ENCODE measurements around the gene SH3D19.

Gene SH3D19

DNA sequence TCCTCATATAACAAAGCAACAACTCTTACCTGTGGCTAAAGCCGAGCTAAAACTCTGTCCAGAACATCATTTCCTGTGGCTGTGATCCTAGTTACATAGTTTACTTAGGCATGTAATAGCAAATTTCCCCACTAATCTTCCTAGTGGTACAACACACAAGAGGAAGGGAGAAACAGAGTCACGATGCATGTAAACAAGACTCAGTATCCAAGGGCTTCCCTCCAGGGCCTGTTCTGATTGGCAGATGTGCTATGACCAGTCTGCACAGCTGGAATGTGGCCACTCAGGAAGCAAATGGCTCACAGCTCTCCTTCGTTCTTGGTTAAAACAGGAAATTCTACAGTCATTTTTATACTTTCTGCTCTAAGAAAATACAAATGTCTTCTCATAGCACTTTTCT lies 97.7 kb downstream of the SH3D19 start:
- DNase-seq, result no peak

DNA sequence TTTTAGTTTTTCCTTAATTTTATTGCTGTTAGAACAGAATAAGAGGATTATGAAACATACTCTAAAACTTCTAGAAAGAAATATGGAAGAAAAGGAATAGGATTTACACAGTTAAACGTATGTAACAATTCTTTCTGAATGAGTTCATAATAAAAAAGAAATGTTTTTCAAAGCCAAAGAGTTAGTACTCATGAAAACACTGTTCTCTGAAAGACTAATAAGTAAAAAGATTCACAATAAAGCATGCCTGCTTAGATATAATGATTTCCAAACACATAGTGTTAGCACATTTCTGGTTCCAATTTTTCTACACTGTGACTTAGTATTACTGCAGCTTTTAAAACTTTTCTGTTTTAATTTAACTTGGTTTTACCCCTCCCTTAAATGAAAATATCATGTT lies 98.2 kb downstream of the SH3D19 start:
- no peak for DNase-seq

DNA sequence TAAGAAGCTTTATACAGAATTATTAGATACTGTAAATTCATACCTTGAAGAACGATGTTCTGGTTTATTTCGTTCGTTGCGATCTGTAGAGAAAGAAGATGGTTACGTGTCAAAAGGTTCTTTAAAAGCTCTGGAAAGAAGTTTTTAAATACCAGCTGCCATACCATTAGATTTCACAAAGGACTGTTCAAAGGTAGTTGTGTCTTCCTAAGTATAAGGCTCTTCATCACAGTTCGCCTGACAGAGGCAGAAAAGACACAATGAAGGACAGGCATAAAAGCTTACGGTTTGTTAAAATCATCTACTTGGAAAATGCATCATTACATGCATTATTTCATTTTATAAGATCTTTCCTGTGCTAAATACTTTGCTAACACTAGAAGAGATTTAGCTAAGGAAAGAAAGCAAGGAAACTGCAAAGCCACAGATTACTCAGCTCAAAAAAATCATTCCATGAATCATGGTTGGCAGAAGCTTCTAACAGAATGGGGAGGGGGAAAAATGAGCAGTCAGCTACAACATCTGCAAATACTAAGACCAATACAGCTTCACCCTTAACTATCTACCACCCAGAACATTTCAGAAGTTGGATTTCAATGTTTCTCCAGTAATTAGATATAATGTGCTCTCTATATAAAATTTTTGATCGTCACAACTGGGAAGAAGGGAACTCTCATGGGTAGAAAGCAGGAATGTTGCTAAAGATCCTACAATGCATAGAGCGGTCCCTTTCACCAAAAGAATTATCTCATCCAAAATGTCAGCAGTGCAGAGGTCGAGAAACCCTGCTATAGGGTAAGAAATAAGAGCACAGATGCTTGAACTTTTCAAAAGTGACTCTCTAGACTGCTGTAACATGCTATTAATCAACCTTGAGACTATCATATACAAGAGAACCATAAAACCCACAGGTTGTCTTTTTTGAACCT lies 99.1 kb downstream of the SH3D19 start:
- no peak for DNase-seq

DNA sequence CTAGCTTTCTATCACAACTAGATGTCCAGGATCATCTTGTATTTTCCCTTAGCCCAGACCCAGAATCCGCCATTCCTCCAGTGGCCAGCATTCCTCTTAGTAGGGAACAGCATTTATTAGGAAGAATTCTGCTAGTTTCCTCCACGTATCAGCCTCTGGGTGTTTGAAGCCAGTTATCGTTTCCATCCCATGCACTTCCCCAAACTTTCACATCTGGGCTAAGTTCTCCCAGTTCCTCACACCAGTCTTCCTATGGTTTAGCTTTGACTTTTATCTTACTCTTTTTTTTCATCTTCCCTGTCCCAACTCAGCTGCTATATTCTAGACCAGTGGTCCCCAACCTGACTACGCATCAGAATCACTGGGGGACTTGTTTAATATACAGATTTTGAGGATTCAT lies 101.9 kb downstream of the SH3D19 start:
- DNase-seq, result no peak

DNA sequence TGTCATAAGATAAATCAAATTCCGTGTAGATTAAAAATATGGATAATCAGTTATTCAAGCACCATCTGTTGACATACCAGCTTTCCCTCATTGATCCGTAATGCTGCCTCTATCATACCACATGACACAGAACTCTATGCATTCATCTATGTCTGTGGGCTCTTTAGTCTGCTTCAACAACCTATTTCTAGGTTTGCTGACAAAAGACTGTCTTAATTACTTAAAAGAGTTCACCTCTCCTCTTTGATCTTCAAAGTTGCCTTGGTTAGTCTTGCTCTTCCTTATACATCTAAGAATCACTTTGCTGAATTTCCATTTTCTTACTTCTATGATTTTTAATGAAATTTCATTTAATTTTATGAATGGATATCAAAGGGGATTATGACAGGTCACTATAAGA lies 105.5 kb downstream of the SH3D19 start:
- no peak for DNase-seq

DNA sequence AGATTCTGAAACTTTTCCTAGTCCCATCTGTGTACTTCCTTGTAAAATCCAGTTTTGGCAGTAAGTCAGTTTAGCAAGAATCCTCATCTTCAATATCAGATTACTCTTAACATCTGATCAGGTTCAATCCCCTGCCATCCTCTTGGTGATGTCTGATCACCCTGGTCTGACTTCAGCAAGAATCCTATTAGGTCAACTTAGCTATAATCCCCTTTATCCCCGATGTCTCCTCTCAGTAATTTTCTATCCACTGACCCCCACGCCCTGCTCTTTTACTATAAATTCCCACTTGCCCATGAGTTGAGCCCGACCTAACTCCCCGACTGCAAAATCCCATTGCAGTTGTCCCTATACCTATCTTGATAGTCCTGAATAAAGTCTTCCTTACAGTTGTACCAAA lies 106.3 kb downstream of the SH3D19 start:
- no peak for DNase-seq

DNA sequence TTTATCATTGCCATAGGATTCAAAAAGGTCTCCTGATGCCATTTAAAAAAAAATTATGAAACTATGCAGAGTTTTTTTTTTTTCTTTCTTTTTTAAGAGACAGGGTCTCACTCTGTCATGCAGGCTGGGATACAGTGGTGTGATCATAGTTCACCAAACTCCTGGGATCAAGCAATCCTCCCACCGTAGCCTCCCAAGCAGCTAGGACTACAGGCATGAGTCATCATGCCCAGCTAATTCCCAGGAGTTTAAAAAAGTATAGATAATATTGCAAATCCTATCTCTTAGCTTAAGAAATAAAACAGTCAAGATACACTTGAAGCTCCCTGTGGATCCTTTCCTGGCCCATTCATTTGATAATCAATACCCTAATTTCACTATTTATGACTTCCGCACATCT lies 107.1 kb downstream of the SH3D19 start:
- DNase-seq, result no peak

DNA sequence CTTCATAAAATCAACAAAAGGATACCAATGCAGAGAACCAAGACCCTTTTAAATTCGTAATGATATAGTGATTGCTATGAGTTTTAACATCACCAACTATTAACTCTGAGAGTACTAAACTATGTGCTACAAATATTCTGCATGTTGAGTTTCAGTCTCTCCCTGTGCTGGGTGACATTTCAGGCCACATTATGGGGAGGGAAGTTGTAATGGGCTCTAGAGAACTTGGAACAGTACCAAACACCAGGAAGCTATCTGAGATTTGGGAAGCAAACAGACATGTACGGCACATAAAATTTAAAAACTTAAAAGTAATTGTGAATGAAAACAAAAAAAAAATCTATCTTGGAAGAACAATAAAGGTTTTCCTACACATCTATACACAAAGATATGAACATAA lies 108.1 kb downstream of the SH3D19 start:
- no peak for DNase-seq

DNA sequence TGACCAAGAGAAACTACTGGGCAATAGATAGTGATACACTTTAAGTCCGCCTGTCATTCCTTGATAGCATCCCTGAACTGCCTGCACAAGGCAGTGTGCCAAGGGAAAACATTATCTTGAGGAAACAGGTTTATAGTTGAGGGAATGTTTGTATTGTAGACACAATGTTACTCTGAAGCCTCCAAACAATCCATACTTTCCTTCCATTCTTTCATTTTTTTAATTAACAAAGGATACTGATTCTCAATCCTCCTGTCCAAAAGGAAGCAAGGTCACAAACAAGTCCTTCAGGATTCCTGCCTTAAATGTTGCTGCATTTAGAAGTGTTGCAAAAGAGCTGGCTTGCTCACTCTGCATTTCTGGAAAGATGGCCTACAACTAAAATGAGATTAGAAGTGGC lies 110.1 kb downstream of the SH3D19 start:
- no peak for DNase-seq

DNA sequence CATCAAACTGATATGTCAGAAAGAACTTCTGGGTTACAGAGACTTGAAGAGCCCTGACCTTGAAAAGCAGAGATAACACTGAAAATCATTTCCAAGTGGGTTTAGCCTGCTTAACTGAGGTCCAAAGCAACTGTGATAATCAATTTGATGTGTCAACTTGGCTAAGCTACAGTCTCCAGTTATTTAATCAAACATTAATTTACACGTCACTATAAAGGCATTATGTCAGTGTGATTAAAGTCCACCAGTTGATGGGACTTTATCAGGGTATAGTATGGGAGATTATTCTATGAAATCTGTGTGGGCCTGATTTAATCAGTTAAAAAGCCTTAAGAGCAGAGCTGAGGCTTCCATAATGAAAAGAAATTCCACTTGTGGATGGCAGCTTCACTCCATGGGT lies 117.5 kb downstream of the SH3D19 start:
- DNase-seq, result no peak

DNA sequence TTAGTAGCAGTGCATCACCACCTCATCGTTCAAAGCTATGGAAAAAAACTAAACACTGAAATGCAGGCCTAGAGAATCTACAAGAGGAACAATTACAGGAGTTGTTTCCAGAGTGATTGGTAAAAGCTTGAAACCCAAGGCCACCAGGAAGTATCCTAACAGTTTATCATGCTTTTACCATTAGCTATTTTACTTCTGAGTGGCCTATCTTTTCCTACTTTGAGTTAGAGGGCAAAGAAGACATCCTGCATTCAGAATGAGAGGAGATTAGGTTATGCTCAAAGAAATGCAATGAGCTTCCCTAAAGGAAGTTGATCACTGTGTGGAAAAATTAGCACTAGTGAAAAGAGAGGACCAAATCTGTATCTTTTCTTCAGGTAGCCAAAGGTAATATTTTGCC lies 118.2 kb downstream of the SH3D19 start:
- no peak for DNase-seq

DNA sequence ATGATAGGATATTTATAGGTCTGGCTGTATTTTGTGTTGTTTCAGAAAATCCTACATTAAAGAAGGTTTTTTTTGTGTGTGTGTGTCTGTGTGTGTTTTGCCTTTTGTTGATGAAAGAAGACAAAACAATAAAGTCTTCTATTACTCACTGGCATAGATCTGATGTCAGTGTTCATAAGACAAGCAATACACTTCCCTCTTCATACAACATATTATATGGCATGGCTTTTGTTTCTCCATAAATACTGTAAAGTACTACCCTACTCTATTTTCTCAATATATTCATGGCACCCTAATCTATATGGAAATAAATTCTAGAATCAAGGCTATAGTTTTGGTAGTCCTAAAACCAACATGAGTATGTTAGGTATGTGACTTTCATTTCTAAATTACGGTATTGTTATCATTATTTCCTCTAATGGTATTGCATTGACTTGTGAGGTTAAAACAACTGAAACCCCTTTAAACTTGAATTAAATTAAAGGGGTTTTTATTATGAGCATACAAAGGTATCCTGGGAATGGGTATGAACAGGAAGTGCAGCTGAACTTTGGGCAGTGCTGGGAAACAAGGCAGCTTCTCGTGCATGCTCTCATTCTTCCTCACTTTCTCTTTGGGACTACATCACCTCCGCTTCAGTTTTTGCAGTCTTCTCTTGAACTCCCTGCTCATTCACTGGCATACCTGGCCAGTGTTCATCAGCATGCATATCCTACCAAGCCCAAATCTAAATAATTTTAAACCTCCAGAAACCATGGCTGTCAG lies 119.0 kb downstream of the SH3D19 start:
- DNase-seq, result no peak

DNA sequence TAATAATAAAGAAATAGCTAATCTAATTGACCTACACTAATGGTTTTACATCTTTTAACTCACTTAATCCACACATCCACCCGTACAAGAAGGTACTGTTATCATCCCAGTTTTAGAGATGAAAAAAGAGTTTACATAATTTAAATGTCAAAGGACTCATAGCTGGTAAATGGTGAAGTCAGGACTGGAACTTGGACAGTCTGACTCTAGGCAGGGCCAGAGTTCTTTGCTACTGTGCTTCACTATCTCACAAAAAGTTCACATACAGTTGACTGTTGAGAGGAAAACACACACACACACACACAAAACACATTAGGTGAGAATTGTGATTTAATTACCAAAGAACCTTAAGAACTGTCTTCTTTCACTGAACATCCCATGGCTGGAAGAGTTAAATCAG lies 119.7 kb downstream of the SH3D19 start:
- no peak for DNase-seq

DNA sequence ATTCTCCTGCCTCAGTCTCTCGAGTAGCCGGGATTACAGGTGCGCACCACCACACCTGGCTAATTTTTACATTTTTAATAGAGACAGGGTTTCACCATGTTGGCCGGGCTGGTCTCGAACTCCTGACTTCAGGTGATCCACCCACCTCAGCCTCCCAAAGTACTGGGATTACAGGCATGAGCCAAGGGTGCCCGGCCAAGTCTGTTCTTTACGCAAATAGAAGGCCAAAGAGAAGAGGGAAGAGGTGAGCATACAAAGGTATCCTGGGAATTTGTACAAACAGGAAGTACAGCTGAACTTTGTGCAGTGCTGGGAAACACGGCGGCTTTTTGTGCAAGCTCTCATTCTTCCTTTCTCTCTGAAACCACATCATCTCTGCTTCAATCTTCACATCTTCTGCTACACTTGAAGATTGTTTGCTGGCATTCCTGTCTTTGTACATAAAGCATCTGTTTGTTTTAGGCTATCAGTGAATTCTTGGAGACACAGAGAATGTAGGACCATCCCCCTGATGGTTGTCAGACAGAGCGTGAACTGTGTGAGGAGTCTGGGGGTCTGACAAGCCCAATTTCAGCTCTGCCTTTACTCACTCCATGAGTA lies 120.4 kb downstream of the SH3D19 start:
- no peak for DNase-seq

DNA sequence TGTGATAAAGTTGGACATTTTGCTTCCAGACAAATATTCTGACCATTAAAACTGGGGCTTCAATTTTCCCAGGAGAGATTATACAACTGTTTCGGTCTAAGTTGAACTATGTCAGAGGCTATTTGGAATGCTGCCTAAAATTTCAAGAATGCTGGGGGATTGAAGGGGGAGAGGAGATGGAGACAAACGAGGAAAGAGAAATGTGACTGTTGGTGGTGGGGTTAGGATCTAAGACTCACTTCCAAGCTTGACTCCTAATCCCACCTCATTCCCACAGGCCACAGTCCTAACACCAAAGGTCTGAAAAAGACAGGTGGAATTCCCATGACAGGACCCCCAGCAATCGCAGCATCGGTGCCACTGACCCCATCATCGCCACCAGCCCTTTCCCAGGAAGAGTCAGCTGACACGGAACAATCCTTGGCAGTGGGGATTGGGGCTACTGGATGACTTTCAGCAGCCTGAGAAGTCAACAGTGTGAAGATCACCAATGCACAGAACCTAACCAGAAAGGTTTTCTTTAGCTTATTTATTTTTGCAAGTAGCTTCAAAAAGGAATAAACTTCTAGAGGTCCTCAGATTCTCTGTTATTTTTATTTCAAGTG lies 122.5 kb downstream of the SH3D19 start:
- DNase-seq, result no peak

DNA sequence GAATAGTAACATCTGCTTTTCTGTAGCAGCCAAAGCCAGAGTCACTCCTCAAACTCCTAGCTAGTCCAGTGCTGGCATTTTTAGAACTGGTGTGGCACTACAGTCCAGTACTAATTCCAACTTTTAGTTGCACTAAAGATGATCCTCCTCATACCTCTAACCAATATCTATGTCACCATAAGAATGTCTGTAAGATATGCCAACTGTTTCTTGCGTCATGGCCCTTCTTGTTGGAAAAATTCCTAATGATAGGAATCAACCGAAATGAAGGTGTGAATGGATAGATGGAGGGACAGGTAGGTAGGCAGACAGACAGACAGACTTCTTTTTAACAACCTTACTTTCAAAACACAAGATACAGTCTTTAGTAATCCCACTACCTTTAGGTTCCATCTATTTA lies 123.0 kb downstream of the SH3D19 start:
- no peak for DNase-seq

DNA sequence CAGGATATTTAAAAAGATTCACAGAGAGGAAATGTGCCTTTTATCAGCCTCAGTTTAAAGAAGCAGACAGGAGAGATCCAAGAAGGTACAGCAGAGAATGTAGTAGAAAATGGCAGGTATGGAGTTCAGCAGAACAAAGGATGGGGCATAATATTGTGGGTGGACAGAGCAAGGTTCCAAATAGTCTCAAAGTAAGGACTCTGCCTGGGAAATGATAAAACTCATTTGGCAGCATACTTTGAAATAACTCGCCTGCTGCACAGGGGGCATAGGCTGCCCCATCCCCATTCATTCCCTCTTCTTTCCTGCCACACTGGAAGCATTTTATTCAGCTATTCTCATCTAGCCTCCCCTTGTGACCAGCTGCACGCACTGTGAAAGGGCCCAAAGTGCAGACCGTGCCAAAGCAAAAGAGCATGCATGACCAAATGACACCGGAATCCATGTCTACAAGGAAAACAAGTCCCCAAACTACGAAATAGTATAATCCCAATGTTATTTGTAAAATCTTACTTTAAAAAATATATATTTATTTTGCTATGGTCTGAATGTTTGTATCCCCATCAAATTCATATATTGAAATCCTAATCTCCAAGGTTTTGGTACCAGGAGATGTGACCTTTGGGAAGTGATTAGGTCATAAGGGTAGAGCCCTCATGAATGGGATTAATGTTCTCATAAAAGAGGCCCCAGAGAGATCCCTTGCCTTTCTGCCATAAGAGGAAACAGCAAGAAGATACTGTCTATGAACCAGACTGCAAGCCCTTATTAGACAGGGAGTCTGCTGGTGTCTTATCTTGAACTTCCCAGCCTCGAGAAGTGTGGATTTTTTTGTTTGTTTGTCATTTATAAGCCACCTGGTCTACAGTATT lies 125.8 kb downstream of the SH3D19 start:
- DNase-seq, result no peak

DNA sequence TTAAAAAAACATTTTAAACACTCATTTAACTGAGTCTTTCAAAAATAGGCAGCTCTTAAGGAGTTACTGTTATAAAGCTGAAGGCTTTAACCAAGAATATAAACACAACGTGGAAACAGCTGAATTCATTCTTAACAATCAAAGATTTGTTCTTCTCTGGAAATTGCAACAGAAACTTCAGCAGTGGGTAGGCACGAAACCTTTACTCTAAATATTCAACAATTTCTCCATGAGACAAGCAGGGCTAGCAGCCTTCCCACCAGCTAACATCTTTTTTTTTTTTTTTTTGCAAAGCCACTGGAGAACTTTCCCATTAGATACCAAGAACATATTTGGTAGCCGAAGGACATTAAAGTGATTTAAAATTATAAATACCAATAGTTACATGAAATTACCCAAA lies 126.7 kb downstream of the SH3D19 start:
- no peak for DNase-seq

DNA sequence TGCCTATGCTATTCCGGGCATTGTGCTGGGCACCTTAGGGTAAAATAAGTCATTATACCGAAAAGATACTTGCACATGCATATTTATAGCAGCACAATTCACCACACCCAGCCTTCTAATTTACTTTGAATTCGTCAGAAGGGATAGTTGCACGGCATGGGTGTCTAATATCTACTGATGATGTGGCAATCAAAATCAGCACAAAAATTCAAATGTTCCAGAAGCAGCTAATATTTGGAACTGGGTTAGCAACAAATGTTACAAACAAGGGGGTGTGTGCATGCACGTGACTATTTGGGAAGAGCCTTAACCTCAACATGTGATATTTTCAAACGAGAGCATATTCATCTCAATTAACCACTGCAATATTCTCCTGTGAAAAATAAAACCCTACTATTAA lies 128.2 kb downstream of the SH3D19 start:
- no peak for DNase-seq

DNA sequence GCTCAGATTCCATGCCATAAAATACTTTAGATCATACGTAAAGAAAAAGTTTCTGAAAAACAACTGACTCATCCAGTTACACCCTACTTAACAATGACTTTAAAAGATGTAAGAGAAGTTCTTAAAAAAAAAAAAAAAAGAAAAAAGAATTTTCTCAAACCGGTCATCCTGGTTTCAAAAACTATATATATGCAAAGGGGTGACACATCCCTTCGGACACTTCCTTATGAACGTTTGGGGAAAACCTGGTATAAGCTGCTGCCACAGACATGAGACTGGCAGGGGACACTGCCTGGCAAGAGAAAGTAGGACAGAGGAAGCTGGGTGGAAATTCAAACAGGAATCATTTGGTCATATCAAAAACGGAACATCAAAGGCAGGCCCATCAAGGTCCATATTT lies 129.6 kb downstream of the SH3D19 start:
- DNase-seq, result no peak

DNA sequence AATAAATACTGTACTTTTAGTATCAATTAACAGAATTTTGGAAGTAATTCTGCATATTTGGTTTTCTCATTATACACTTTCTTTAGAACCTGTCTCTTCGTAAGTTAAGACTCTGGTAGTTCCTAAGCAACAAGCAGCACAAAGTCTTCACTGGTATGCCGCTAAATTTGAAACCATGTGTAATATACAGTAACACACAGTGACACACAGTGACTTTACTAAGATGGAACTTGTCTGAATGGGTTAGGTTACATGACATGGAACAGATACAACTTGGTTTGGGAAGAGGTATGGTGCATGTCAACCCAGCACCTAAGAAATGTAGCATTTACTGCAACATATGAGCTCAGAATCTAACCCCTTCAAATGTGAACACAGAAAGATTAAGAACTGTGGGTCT lies 132.0 kb downstream of the SH3D19 start:
- DNase-seq, result no peak

DNA sequence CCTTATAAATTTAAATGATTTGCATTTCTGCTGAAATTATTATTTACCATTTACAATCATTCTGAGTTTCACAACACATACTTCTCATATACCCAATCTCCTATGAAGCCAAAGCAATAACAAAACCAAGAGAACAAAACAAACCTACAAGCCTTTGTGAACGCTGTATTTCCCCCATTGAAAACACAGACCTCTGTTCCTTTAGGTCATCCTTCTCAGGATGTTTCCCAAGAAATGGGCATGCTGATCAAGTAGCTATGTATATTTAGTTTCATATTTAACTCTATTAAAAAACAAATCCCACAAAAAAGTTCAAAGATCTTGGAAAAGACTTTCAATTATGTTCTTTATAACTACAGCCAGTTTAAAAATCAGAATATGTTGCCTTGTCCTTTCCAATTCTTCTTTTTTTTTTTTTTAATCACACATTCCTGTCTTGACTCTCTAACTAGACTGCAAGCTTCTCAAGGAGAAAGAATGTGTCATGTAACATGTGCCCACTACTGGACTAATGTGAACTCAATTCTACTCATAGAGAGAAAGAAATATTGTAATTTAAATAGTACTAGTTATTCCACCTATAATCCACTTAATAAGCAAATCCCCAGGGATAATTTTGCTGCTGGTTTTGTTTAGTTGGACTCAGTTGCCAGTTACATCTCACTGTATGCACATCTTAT lies 132.7 kb downstream of the SH3D19 start:
- DNase-seq, result no peak

Measured in NCI-H1105 (cell line).